Measurements from ENCODE around the gene CD79B. TPM values are rescaled to one million over a fixed set of nuclear protein-coding genes. Genes with fewer than 3 reads are reported as not detected.

The CD79B gene
- polyA plus RNA-seq, 1 donor (not counting 4 experiments of a cell fraction or from before 2014, with no cell fraction given) = 0.07 TPM

DNA sequence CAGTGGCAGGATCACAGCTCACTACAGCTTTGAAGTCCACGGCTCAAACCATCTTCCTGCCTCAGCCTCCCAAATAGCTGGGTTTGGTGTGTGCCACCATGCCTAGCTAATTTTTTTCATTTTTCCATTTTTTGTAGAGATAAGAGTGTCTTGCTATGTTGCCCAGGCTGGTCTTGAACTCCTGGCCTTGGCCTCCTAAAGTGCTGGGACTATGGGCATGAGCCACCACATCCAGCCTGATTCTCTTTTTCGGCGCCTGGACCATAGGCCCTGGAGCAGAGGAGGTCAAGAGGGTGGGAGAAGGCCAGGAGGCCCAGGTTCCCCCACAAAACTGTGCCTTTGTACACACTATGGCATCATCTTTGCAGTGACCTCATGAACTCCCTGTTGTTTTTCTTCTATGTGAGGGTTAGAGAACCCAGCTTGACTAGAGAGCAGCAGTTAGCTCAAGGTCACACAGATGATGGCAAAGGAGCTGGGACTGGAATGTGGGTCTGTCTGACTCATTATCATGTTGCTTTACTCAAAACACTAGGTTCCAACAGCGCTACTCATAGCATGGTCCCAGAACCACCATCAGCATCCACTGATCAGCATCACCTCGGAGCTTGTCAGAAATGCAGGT is 24.3 kb upstream of the CD79B start:
- DNase-seq (ENCODE audit: low read depth, low spot score) = no peak
- dilution Hi-C loops (cut with MboI; ENCODE audit: extremely low pct_ligation_motif_present, low sequenced_read_pairs) = no loop called here
- H4K20me1 ChIP-seq (ENCODE audit: control insufficient read depth, extremely low read depth, insufficient read depth, low read length) = no peaks in the 10 kb centered on the region
- H3K27me3 ChIP-seq (ENCODE audit: control insufficient read depth, extremely low read depth, insufficient read depth, low read length) = peaks cover 34% of the 10 kb centered on the region
- H3K4me2 ChIP-seq (ENCODE audit: control insufficient read depth, extremely low read depth, insufficient read depth, low read depth, low read length) = no peak overlapping the region
- H3K79me2 ChIP-seq (ENCODE audit: control insufficient read depth, insufficient read depth, low read length) = no peaks in the 10 kb centered on the region
- no peak overlapping the region for H3K9ac ChIP-seq (ENCODE audit: control insufficient read depth, extremely low read depth, insufficient read depth, low read length)
- peaks cover 2% of the 10 kb centered on the region for H3K4me1 ChIP-seq (ENCODE audit: control insufficient read depth, extremely low read depth, insufficient read depth, low read length)
- no peak overlapping the region for H2AFZ ChIP-seq (ENCODE audit: control insufficient read depth, low read length)
- FAIRE-seq = no peak
- H3K4me3 ChIP-seq (ENCODE audit: control insufficient read depth in 2 of 3, extremely low read depth in 1 of 3, insufficient read depth in 2 of 3, low read depth in 1 of 3, low read length in 3 of 3) = no peak overlapping the region
- no peaks in the 10 kb centered on the region for H3K36me3 ChIP-seq (ENCODE audit: control insufficient read depth in 2 of 2, extremely low read depth in 1 of 2, insufficient read depth in 2 of 2, low read length in 2 of 2)
- no peaks in the 10 kb centered on the region for H3K9me1 ChIP-seq (ENCODE audit: control insufficient read depth, extremely low read depth, insufficient read depth, low read length)
- no peak overlapping the region for H3K27ac ChIP-seq (ENCODE audit: control insufficient read depth, insufficient read depth, low read length)
- H3K9me3 ChIP-seq (ENCODE audit: control insufficient read depth, low read depth, low read length) = no peaks in the 10 kb centered on the region
- no peak for TF ChIP-seq CTCF (optimal IDR thresholded peaks at IDR 0.05 in 1 of 3, IDR thresholded peaks at IDR 0.05 in 1 of 3, conservative IDR thresholded peaks at IDR 0.05 in 1 of 3; ENCODE audit: extremely low read depth in 1 of 3, insufficient read depth in 2 of 3, low read length in 3 of 3)
- TF ChIP-seq EZH2 (IDR thresholded peaks at IDR 0.05; ENCODE audit: low read length) = no peak

DNA sequence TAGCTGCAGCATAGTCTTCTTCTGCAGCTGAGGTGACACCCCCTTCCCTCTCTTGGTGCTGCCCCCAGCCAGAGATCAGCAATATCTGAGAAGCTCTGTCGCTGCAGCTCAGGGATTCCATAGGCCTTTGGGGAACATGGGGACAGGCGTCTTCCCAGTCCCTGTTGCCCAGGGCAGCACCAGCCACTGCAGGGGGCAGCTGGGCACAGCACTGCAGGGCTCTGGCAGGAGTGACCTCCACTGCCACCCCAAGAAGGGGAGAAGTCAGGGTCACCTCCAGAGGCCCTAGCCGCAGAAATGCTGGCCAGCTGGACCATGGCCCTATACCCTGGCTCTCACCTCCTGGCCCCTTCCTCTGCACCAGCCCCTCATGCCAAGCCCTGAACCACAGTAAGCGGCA is 23.7 kb upstream of the CD79B start:
- dilution Hi-C loops (cut with MboI; ENCODE audit: extremely low pct_ligation_motif_present, low sequenced_read_pairs) = no loop called here
- no peak overlapping the region for H3K9ac ChIP-seq (ENCODE audit: control insufficient read depth, extremely low read depth, insufficient read depth, low read length)

More for the DNA sequence above, 23.7 kb upstream of the CD79B start:
- Histone ChIP-seq H3K4me1 (ENCODE audit: control insufficient read depth, extremely low read depth, insufficient read depth, low read length) (no peaks in the 10 kb centered on the region), H3K36me3 (ENCODE audit: control insufficient read depth in 2 of 2, extremely low read depth in 1 of 2, insufficient read depth in 2 of 2, low read length in 2 of 2) (no peaks in the 10 kb centered on the region), H3K27me3 (ENCODE audit: control insufficient read depth, extremely low read depth, insufficient read depth, low read length) (peaks cover 34% of the 10 kb centered on the region), H2AFZ (ENCODE audit: control insufficient read depth, low read length) (no peak overlapping the region), H3K4me3 (ENCODE audit: control insufficient read depth in 2 of 3, extremely low read depth in 1 of 3, insufficient read depth in 2 of 3, low read depth in 1 of 3, low read length in 3 of 3) (no peak overlapping the region), H4K20me1 (ENCODE audit: control insufficient read depth, extremely low read depth, insufficient read depth, low read length) (no peaks in the 10 kb centered on the region), H3K9me3 (ENCODE audit: control insufficient read depth, low read depth, low read length) (no peaks in the 10 kb centered on the region), H3K4me2 (ENCODE audit: control insufficient read depth, extremely low read depth, insufficient read depth, low read depth, low read length) (no peak overlapping the region), H3K79me2 (ENCODE audit: control insufficient read depth, insufficient read depth, low read length) (no peaks in the 10 kb centered on the region), H3K9me1 (ENCODE audit: control insufficient read depth, extremely low read depth, insufficient read depth, low read length) (no peaks in the 10 kb centered on the region), H3K27ac (ENCODE audit: control insufficient read depth, insufficient read depth, low read length) (no peak overlapping the region)
- FAIRE-seq (no peak), DNase-seq (ENCODE audit: low read depth, low spot score) (no peak)
- TF ChIP-seq EZH2 (IDR thresholded peaks at IDR 0.05; ENCODE audit: low read length) = no peak
- TF ChIP-seq CTCF (optimal IDR thresholded peaks at IDR 0.05 in 1 of 3, IDR thresholded peaks at IDR 0.05 in 1 of 3, conservative IDR thresholded peaks at IDR 0.05 in 1 of 3; ENCODE audit: extremely low read depth in 1 of 3, insufficient read depth in 2 of 3, low read length in 3 of 3) = no peak

Data from keratinocyte (primary cell).